Gastroesophageal sphincter (tissue), 4 donors: ENCODE measurements around the gene ATP5F1C. TPM values are rescaled to one million over a fixed set of nuclear protein-coding genes. Genes with fewer than 3 reads are reported as not detected.

Experiments
- ATAC-seq: fragments of 150-250 bp; one replicate; pipeline ENCODE4 v1.9.1; 2016; ENCODE audit warnings: mild to moderate bottlenecking, moderate library complexity
- H3K27ac ChIP-seq, 4 donors: fragments of 200-600 bp; sonication (generic) in 3 of 4; 1 replicate in 3 of 4; 2 replicates in 1 of 4; pipeline ENCODE4 v1.5.1; 2016 to 2019
- H3K27me3 ChIP-seq: fragments of 200-600 bp; sonication (generic); one replicate; pipeline ENCODE4 v1.5.1; 2019
- H3K36me3 ChIP-seq, 2 donors: fragments of 200-600 bp; sonication (generic); one replicate each; pipeline ENCODE4 v1.5.1; 2019; ENCODE audit warnings: control low read depth in 1 of 2
- H3K4me1 ChIP-seq, 3 donors: fragments of 200-600 bp; sonication (generic); 1 replicate in 2 of 3; 2 replicates in 1 of 3; pipeline ENCODE4 v1.5.1; 2016 to 2019; ENCODE audit warnings: control low read depth in 2 of 3
- H3K4me3 ChIP-seq, 2 donors: fragments of 200-600 bp; sonication (generic); one replicate each; pipeline ENCODE4 v1.5.1; 2019; ENCODE audit warnings: mild to moderate bottlenecking in 1 of 2, moderate library complexity in 1 of 2
- H3K9me3 ChIP-seq, 3 donors: fragments of 200-600 bp; sonication (generic); one replicate each; pipeline ENCODE4 v1.5.1; 2017 to 2019; ENCODE audit warnings: control low read depth in 2 of 3
- EP300 ChIP-seq: sonication (generic); formaldehyde crosslinking; IDR thresholded peaks from one replicate; pipeline ENCODE4 v1.6.1; 2017; ENCODE audit warnings: antibody characterized with exemption, mild to moderate bottlenecking
- POLR2A ChIP-seq, 2 donors: fragments of 450-650 bp; IDR thresholded peaks; one replicate each; pipeline ENCODE4 v1.6.1; 2017; ENCODE audit warnings: antibody characterized with exemption in 2 of 2, mild to moderate bottlenecking in 2 of 2, moderate library complexity in 1 of 2
- POLR2AphosphoS5 ChIP-seq: sonication (generic); formaldehyde crosslinking; IDR thresholded peaks from one replicate; pipeline ENCODE4 v1.6.1; 2017; ENCODE audit warnings: antibody characterized with exemption
- WGBS, 2 donors: methylation state at CpG; one replicate each; pipeline ENCODE4 v1.1.5; 2018; ENCODE audit warnings: low coverage in 1 of 2; 5-methylcytosine and 5-hydroxymethylcytosine counted together
- total RNA-seq, 4 donors: library from RNA; depleted of rRNA; stranded (reverse); fragments of >200 nt; gene quantifications; one replicate each; pipeline ENCODE4 v1.1.0, GENCODE V29; 2016
- TF ChIP-seq, protein P1 (sequence below), 4 experiments: fragments of 200-600 bp in 2 of 4; fragments of 450-650 bp in 2 of 4; sonication (generic) in 1 of 4; IDR thresholded peaks; one replicate each; pipeline ENCODE4 v1.5.1; 2017 to 2019; ENCODE audit warnings: antibody characterized with exemption in 4 of 4, mild to moderate bottlenecking in 2 of 4, moderate library complexity in 2 of 4

The ATP5F1C gene
- total RNA-seq, 4 donors from 2014 or later: 216 to 300 (median 262) TPM

DNA sequence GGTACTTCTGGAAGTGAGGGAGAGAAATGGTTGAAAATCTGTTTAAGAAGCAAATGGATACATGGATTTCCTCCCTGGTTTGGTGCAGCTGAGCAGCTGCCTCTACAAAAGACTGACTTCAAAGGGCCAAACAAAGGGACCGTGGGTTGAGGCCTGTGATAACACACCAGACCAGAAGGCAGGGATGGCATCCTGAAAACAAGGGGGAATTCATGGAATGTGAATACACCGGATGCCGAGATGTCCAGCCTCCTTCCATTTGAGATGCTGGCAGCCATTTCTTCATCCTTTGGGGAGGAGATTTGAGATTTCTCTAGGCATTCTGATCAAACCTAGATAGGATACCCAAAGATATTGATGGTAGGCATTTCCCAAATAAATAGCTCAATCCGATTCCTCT, 67.2 kb downstream of the ATP5F1C start:
- Histone ChIP-seq H3K4me3 (no peak overlapping the region), H3K36me3 (peaks cover 0 to 4% of the 10 kb centered on the region in 2 donors), H3K4me1 (peaks cover 0 to 10% (median 0%) of the 10 kb centered on the region in 3 donors), H3K27me3 (no peaks in the 10 kb centered on the region), H3K9me3 (no peaks in the 10 kb centered on the region), H3K27ac (no peak overlapping the region)
- ATAC-seq: no peak
- 94% methylated on average over 3 of the region's 4 CpGs; no CpG with 5 or more reads in 1 of the 2 donors for WGBS, 2 donors
- TF ChIP-seq EP300 (no peak), POLR2AphosphoS5 (no peak), POLR2A (IDR thresholded peaks at IDR 0.05) (no peak)
- TF ChIP-seq, protein P1, sequence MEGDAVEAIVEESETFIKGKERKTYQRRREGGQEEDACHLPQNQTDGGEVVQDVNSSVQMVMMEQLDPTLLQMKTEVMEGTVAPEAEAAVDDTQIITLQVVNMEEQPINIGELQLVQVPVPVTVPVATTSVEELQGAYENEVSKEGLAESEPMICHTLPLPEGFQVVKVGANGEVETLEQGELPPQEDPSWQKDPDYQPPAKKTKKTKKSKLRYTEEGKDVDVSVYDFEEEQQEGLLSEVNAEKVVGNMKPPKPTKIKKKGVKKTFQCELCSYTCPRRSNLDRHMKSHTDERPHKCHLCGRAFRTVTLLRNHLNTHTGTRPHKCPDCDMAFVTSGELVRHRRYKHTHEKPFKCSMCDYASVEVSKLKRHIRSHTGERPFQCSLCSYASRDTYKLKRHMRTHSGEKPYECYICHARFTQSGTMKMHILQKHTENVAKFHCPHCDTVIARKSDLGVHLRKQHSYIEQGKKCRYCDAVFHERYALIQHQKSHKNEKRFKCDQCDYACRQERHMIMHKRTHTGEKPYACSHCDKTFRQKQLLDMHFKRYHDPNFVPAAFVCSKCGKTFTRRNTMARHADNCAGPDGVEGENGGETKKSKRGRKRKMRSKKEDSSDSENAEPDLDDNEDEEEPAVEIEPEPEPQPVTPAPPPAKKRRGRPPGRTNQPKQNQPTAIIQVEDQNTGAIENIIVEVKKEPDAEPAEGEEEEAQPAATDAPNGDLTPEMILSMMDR (IDR thresholded peaks at IDR 0.05): no peak

DNA sequence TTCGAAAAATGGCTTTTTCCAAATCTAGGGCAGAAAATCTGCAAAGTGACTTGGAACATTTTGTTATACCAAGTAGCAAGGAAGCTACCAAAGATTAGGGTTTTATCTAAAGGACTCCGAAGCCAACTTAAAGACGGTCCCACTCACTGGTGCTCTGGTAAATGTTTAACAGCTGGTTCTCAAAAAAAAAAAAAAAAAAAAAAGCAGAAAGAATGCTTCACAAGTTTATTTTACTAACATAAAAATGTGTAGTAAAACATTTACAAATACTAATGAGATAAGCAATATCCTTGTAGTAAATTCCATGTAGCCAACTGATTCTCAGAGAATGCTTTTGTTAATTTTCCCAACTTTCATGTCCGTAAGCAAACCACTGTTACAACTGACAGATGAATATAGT, 68.7 kb downstream of the ATP5F1C start:
- Histone ChIP-seq H3K9me3 (peaks cover 0 to 12% (median 0%) of the 10 kb centered on the region in 3 donors), H3K4me3 (no peak overlapping the region), H3K4me1 (peaks cover 0 to 10% (median 0%) of the 10 kb centered on the region in 3 donors), H3K27ac (no peak overlapping the region), H3K36me3 (peaks cover 0 to 2% of the 10 kb centered on the region in 2 donors), H3K27me3 (no peaks in the 10 kb centered on the region)
- no peak for ATAC-seq
- TF ChIP-seq POLR2AphosphoS5: no peak
- TF ChIP-seq, protein P1 (IDR thresholded peaks at IDR 0.05): no peak
- TF ChIP-seq POLR2A (IDR thresholded peaks at IDR 0.05): no peak
- no peak for TF ChIP-seq EP300
- WGBS, 2 donors: 54 to 59% methylated on average over 3 to 4 of the region's 4 CpGs

DNA sequence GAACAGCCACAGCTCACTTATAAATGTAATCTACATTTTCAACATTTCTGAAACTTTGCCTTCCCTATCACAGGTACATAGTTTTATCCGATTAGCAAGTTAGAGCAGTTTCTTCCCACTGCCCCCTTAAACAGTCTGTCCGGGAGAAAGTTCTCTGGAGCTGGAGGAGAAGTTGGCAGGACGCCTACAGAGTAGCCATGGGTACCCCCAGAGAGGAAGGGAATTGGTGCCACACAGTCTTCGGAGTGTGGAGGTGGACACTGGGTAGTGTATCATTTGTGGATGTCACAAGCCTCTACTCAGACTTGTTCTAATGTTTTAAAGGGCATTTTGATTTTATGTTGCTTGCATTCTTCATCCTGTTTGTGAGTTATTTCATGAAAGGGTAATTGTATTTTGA, 69.3 kb downstream of the ATP5F1C start:
- 43% methylated on average over 4 of the region's 4 CpGs; no CpG with 5 or more reads in 1 of the 2 donors for WGBS, 2 donors
- Histone ChIP-seq H3K4me3 (no peak overlapping the region), H3K4me1 (peaks cover 0 to 10% (median 0%) of the 10 kb centered on the region in 3 donors), H3K9me3 (peaks cover 0 to 18% (median 0%) of the 10 kb centered on the region in 3 donors), H3K36me3 (no peaks in the 10 kb centered on the region), H3K27me3 (no peaks in the 10 kb centered on the region), H3K27ac (no peak overlapping the region)
- TF ChIP-seq, protein P1 (IDR thresholded peaks at IDR 0.05): no peak
- no peak for TF ChIP-seq EP300
- TF ChIP-seq POLR2A (IDR thresholded peaks at IDR 0.05): no peak
- no peak for ATAC-seq

Other genes starting within 250 kb of the ATP5F1C start
- 10 to 100 TPM; 36.4 to 96.0 (median 52.9) TPM for gene ITIH5, start 121.2 kb upstream of the ATP5F1C start, total RNA-seq
- gene ITIH2, start 84.9 kb upstream of the ATP5F1C start, total RNA-seq: not detected
- gene KIN, start 184 bp upstream of the ATP5F1C start, total RNA-seq: 10 to 100 TPM in 2 of 4 donors, 1 to 10 TPM in 2; 7.1 to 12.8 (median 10.4) TPM
- 10 to 100 TPM in 2 of 4 donors, 1 to 10 TPM in 2; 5.7 to 11.8 (median 8.8) TPM for gene TAF3, start 30.3 kb downstream of the ATP5F1C start, total RNA-seq